Osteocyte (in vitro differentiated cells): ENCODE measurements around the gene SMIM21. TPM values are rescaled to one million over a fixed set of nuclear protein-coding genes. Genes with fewer than 3 reads are reported as not detected.

Experiments used
- DNase-seq: peaks from one replicate; pipeline ENCODE4 v3.0.0; 2021; ENCODE audit warnings: mixed read lengths; ENCODE audit not compliant: unreplicated experiment; ENCODE audit errors: extremely low spot score
- H3K27ac Mint-ChIP-seq: one replicate; pipeline ENCODE4 v1.8.0; 2021; ENCODE audit warnings: mild to moderate bottlenecking, mixed read lengths; ENCODE audit not compliant: unreplicated experiment
- H3K27me3 Mint-ChIP-seq: one replicate; pipeline ENCODE4 v1.8.0; 2021; ENCODE audit warnings: mixed read lengths; ENCODE audit not compliant: unreplicated experiment
- H3K36me3 Mint-ChIP-seq: one replicate; pipeline ENCODE4 v1.8.0; 2021; ENCODE audit warnings: mixed read lengths; ENCODE audit not compliant: unreplicated experiment
- H3K4me1 Mint-ChIP-seq: one replicate; pipeline ENCODE4 v1.8.0; 2021; ENCODE audit warnings: mixed read lengths; ENCODE audit not compliant: unreplicated experiment
- H3K4me3 Mint-ChIP-seq: one replicate; pipeline ENCODE4 v1.8.0; 2021; ENCODE audit warnings: mild to moderate bottlenecking, moderate library complexity, mixed read lengths; ENCODE audit not compliant: unreplicated experiment
- H3K9me3 Mint-ChIP-seq: one replicate; pipeline ENCODE4 v1.8.0; 2021; ENCODE audit warnings: mixed read lengths; ENCODE audit not compliant: unreplicated experiment
- total RNA-seq: library from RNA; stranded (reverse); gene quantifications from 2 replicates; pipeline ENCODE4 v1.2.1, GENCODE V29; 2021
- TF ChIP-seq, protein P1 (sequence below): fragments of 200-600 bp; sonication (generic); IDR thresholded peaks from 2 replicates; pipeline ENCODE4 v1.5.0; 2021; ENCODE audit warnings: antibody characterized with exemption, mild to moderate bottlenecking, moderate library complexity

Gene SMIM21
- total RNA-seq, 1 donor from 2014 or later = not detected

DNA sequence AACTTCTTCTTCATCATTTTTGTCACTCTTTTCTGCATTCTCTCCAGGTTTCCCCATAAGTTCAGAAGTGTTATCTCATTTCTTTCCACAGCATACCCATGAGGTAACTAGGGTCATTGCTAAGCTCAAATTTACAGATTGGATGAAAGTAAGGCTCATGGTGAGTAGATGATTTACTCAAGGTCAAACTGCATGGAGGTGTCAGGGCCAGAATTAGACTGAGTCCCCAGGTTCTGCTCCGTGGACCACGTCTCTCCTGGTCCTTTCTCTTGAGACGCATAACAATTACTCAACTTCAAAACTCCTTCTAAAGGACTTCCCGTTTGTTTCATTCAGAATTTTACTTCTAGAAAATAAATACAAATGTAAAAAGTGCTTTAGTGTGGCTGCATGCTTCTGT lies 43.4 kb downstream of the SMIM21 start:
- DNase-seq = no peak

DNA sequence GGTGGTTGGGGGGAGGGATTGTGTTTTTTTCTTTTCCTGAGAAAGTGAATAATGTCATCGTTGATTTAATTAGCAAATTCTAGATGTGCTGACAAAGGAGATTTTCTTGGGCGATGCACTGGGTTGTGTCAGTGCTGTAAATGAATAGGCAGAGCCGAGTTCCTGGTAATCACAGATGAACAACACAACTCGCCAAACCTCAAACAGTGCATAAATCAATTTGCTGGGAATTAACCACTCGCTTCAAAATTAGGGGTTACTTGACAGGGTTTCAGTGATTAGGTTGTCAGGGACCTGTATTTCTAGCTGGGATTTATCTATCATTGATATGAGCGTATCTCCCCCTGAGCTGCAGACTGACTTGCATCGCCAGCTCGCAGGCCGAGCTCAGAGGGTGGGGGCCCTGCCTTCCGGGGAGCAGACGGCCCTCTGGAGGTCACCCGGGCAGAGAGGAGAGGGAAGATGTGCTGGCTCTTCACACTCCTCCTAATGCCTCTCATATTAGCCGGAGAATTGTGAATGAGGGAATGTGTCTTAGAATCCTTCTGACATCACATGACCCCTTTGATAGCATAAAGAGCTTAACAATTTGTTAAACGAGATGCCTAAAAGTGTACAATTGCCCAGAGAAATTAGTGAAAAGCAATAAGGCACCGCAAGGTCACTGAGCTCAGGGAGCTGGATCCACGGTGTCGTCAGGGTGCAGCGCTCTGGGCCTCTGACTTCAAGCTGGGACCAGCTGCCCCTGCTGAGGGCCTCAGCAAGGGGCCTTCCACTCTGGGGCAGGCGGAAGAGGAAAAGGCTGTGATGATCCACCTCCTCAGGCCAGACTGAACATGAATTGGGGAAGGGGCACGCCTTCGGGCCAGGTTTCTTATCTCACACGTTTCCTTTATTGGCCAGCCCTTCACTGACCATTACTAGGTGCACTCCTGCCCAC lies 48.9 kb downstream of the SMIM21 start:
- no peak for DNase-seq
- Mint-ChIP-seq H3K4me3 (no peak overlapping the region), H3K27me3 (peaks cover 12% of the 10 kb centered on the region), H3K4me1 (no peaks in the 10 kb centered on the region), H3K27ac (no peak overlapping the region), H3K9me3 (no peaks in the 10 kb centered on the region), H3K36me3 (no peaks in the 10 kb centered on the region)
- TF ChIP-seq, protein P1, sequence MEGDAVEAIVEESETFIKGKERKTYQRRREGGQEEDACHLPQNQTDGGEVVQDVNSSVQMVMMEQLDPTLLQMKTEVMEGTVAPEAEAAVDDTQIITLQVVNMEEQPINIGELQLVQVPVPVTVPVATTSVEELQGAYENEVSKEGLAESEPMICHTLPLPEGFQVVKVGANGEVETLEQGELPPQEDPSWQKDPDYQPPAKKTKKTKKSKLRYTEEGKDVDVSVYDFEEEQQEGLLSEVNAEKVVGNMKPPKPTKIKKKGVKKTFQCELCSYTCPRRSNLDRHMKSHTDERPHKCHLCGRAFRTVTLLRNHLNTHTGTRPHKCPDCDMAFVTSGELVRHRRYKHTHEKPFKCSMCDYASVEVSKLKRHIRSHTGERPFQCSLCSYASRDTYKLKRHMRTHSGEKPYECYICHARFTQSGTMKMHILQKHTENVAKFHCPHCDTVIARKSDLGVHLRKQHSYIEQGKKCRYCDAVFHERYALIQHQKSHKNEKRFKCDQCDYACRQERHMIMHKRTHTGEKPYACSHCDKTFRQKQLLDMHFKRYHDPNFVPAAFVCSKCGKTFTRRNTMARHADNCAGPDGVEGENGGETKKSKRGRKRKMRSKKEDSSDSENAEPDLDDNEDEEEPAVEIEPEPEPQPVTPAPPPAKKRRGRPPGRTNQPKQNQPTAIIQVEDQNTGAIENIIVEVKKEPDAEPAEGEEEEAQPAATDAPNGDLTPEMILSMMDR = no peak

More for the DNA sequence above, 43.4 kb downstream of the SMIM21 start:
- no peaks in the 10 kb centered on the region for H3K36me3 Mint-ChIP-seq
- no peaks in the 10 kb centered on the region for H3K9me3 Mint-ChIP-seq
- no peak overlapping the region for H3K4me3 Mint-ChIP-seq
- H3K27me3 Mint-ChIP-seq = peaks cover 24% of the 10 kb centered on the region
- H3K4me1 Mint-ChIP-seq = no peaks in the 10 kb centered on the region
- TF ChIP-seq, protein P1 = no peak
- no peak overlapping the region for H3K27ac Mint-ChIP-seq

DNA sequence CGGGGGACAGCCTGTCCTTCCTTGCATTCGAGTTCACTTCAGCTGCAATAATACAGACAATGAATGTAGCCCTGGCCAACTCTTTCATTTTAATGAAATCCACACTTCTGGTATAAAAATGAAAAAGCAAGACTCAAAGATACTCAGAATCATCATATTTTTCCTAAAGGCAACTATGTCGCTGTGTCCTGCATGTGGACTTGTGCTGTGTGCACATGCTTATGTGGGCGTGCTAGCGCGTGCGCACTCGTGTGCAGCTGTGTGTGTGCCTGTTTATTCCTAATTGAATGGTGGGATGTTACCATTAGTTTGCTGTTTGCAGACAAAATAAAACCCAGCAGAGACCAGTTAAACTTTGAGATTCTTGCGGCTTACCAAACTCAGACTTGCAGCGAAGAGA lies 49.6 kb downstream of the SMIM21 start:
- no peaks in the 10 kb centered on the region for H3K36me3 Mint-ChIP-seq
- no peaks in the 10 kb centered on the region for H3K9me3 Mint-ChIP-seq
- no peak overlapping the region for H3K4me3 Mint-ChIP-seq
- H3K27me3 Mint-ChIP-seq = peaks cover 6% of the 10 kb centered on the region
- H3K4me1 Mint-ChIP-seq = no peaks in the 10 kb centered on the region
- TF ChIP-seq, protein P1 = no peak
- no peak for DNase-seq
- H3K27ac Mint-ChIP-seq = no peak overlapping the region

DNA sequence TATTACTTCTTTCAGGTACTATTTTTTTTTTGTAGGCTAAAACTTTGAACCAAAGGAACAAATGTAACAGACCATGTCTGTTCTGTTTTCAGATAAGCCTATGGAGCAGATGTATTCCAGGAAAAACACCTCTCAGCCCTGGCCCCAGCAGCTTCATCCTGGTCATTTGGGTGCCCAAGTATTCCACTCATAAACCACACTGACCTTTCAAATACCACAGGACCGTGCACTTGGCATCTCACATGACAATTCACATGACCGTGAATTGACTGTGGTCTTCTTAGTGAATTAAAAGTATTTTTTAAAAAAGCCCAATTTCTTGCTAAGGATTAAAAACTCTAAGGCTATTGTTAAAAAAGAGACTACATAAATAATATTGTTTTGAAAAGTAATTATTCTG lies 50.2 kb downstream of the SMIM21 start:
- H3K4me1 Mint-ChIP-seq = no peaks in the 10 kb centered on the region
- H3K9me3 Mint-ChIP-seq = no peaks in the 10 kb centered on the region
- no peak overlapping the region for H3K4me3 Mint-ChIP-seq
- TF ChIP-seq, protein P1 = no peak
- no peak overlapping the region for H3K27ac Mint-ChIP-seq
- H3K27me3 Mint-ChIP-seq = peaks cover 4% of the 10 kb centered on the region
- DNase-seq = no peak
- H3K36me3 Mint-ChIP-seq = no peaks in the 10 kb centered on the region

DNA sequence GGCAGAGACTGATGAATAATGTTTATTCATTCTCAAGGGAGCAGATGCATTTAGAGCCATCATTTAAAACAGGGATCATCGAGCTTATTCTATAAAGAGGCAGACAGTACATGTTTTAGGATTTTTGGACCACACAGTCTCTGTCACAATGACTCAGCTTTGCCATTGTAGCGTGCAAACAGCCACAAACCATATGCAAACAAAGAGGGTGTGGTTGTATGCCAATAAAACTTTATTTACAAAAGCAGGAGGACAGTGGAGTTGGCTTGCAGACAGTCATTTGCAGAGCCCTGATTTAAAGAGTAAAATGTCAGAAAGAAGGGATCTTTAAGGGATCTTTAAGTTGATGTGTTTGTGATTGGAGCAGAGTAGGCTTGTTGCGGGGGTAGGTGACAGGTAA lies 51.5 kb downstream of the SMIM21 start:
- TF ChIP-seq, protein P1 = no peak
- DNase-seq = no peak
- Mint-ChIP-seq H3K27ac (no peak overlapping the region), H3K4me3 (no peak overlapping the region), H3K4me1 (no peaks in the 10 kb centered on the region), H3K27me3 (peaks cover 4% of the 10 kb centered on the region), H3K9me3 (no peaks in the 10 kb centered on the region), H3K36me3 (no peaks in the 10 kb centered on the region)
